ENCODE measurements around the gene DET1. TPM values are rescaled to one million over a fixed set of nuclear protein-coding genes. Genes with fewer than 3 reads are reported as not detected.

The DET1 gene
- total RNA-seq, 1 donor from 2014 or later, result 3.3 TPM

- intact Hi-C loops (cut with micrococcal nuclease), result loop anchor here (5.0 kb wide), 2 partner anchors 364 to 1109 kb away; partner anchors contain the start of gene TICRR
Measured at GRCh38 chr15:88468721-88469120, 77.8 kb downstream of the DET1 start.

- intact Hi-C loops (cut with micrococcal nuclease), result loop anchor here (1.0 to 5.0 kb wide), 11 partner anchors 18 to 1109 kb away; partner anchors contain the start of genes ABHD2, AEN, DET1 and MFGE8
Measured at GRCh38 chr15:88467935-88468528, 78.4 kb downstream of the DET1 start.

- intact Hi-C loops (cut with micrococcal nuclease), result loop anchor here (1.0 to 5.0 kb wide), 11 partner anchors 17 to 1110 kb away; partner anchors contain the start of genes ABHD2, AEN, DET1 and MFGE8
Measured at GRCh38 chr15:88467073-88467934, 79.2 kb downstream of the DET1 start, which contains the start of the genes MRPL46 and MRPS11. Gene MRPL46, minus strand, starts transcription at chr15:88467388. Its CDS starts 11 bp downstream, at chr15:88467377. Gene MRPS11, plus strand, starts transcription at chr15:88467708. Its CDS starts 10 bp downstream, at chr15:88467718.

DNA sequence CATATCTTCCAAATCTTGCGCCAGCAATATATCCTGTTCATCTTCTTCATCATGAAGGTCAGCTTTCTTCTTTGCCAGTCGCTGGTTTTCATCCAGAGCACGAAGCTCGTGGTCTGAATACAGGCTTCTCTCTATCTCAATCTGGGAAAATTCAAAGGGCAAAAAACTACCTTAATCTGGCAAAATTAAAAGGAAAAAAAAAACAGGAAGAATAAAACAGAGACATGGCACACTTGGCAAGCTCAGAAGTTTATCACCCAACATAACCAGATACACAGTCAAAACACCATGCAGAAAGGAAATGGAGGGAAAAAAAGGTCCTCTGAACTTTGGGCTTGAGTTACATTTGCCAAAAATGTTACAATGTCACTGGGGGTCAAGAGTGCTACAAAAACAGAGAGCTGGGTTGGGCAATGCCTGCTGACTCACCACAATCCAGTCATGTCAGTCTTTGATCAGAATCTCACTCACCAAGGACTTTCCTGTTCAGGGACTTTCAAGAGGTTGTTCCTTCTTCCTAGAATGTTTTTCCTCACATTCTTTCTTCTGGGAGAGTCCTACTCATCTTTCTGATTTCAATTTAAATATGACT, 80.8 kb downstream of the DET1 start:
- intact Hi-C loops (cut with micrococcal nuclease), result loop anchor here (2.0 to 5.0 kb wide), 3 partner anchors 367 to 1112 kb away; partner anchors contain the start of genes POLG and TICRR

GRCh38 chr15:88463870-88464532, 82.5 kb downstream of the DET1 start:
- intact Hi-C loops (cut with micrococcal nuclease), result no loop called here

Other genes starting within 250 kb of the DET1 start
- 29.0 and 32.4 TPM in 2 replicates for gene MRPL46, start 79.3 kb downstream of the DET1 start, total RNA-seq
- gene MRPS11, start 79.0 kb downstream of the DET1 start, total RNA-seq, result 61.5 and 63.5 TPM in 2 replicates
- 58.2 and 59.1 TPM in 2 replicates for gene AEN, start 74.7 kb upstream of the DET1 start, total RNA-seq
- 122 and 123 TPM in 2 replicates for gene ISG20, start 92.3 kb upstream of the DET1 start, total RNA-seq

All from T-helper 1 cell treated with Interleukin-12 subunit alpha and Interleukin-12 subunit beta and Interleukin-4 antibody, amounts not matched to agents 30 ng/mL and 1 ng/mL, for 36 hours (primary cell).